Fibroblast of lung (primary cell): ENCODE data around the gene KRTAP4-12. TPM values are rescaled to one million over a fixed set of nuclear protein-coding genes. Genes with fewer than 3 reads are reported as not detected.
"Not testable (repeated sequence)": the region's sequence is repeated elsewhere in the genome, so short reads cannot be mapped to it uniquely, and the experiment has no call there.

Source experiments
- DNase-seq, 2 donors: peaks; one replicate each; pipeline versions ENCODE4 v3.0.0 to v3.0.0-alpha.2; 2010; ENCODE audit warnings: low read depth in 2 of 2
- H2AFZ ChIP-seq: 2 replicates; pipeline ENCODE4 v1.5.1; 2012; ENCODE audit warnings: low read length, control low read depth, inconsistent platforms
- H3K27ac ChIP-seq: 2 replicates; pipeline ENCODE4 v1.5.1; 2011; ENCODE audit warnings: low read length, control low read depth; ENCODE audit not compliant: insufficient read depth
- H3K27me3 ChIP-seq: 2 replicates; pipeline ENCODE4 v1.5.1; 2011; ENCODE audit warnings: mild to moderate bottlenecking, low read length; ENCODE audit not compliant: control insufficient read depth, insufficient read depth
- H3K36me3 ChIP-seq: 2 replicates; pipeline ENCODE4 v1.5.1; 2011; ENCODE audit warnings: low read length; ENCODE audit not compliant: control insufficient read depth, insufficient read depth
- H3K4me1 ChIP-seq: 2 replicates; pipeline ENCODE4 v1.5.1; 2011; ENCODE audit warnings: low read length; ENCODE audit not compliant: control insufficient read depth, insufficient read depth; ENCODE audit errors: extremely low read depth
- H3K4me2 ChIP-seq: 2 replicates; pipeline ENCODE4 v1.5.1; 2011; ENCODE audit warnings: low read length, control low read depth; ENCODE audit not compliant: insufficient read depth; ENCODE audit errors: extremely low read depth
- H3K4me3 ChIP-seq, 4 experiments: fragments of 200-600 bp in 1 of 4; sonication (generic) in 1 of 4; replicated peaks in 1 of 4; 2 replicates each; pipeline ENCODE4 v1.5.1; 2011 to 2016; ENCODE audit warnings: low read length in 4 of 4, low read depth in 3 of 4, mild to moderate bottlenecking in 3 of 4, control low read depth in 2 of 4, inconsistent platforms in 1 of 4, mixed read lengths in 1 of 4; ENCODE audit not compliant: insufficient read depth in 1 of 4; ENCODE audit errors: control extremely low read depth in 1 of 4
- H3K79me2 ChIP-seq: 2 replicates; pipeline ENCODE4 v1.5.1; 2012; ENCODE audit warnings: mild to moderate bottlenecking, low read length, inconsistent platforms; ENCODE audit not compliant: control insufficient read depth, insufficient read depth
- H3K9ac ChIP-seq: 2 replicates; pipeline ENCODE4 v1.5.1; 2011; ENCODE audit warnings: mild to moderate bottlenecking, low read length, control low read depth; ENCODE audit not compliant: insufficient read depth
- H3K9me3 ChIP-seq: 2 replicates; pipeline ENCODE4 v1.5.1; 2012; ENCODE audit warnings: low read depth, low read length; ENCODE audit not compliant: control insufficient read depth, insufficient read depth
- H4K20me1 ChIP-seq: 2 replicates; pipeline ENCODE4 v1.5.1; 2011; ENCODE audit warnings: low read length; ENCODE audit not compliant: control insufficient read depth, insufficient read depth; ENCODE audit errors: extremely low read depth
- CTCF ChIP-seq, 2 donors: IDR thresholded peaks in 1 of 2; conservative IDR thresholded peaks in 1 of 2; 1 replicate in 1 of 2; 2 replicates in 1 of 2; pipeline ENCODE4 v1.5.1; 2011 to 2012; ENCODE audit warnings: low read length in 2 of 2, control low read depth in 1 of 2, inconsistent platforms in 1 of 2, low read depth in 1 of 2, mild to moderate bottlenecking in 1 of 2
- EZH2 ChIP-seq: IDR thresholded peaks from 2 replicates; pipeline ENCODE4 v1.5.1; 2012; ENCODE audit warnings: low read length, control low read depth, mild to moderate bottlenecking; ENCODE audit errors: missing control alignments
- polyA plus RNA-seq, 2 donors: library from polyadenylated mRNA; depleted of rRNA in 1 of 2; stranded (reverse) in 1 of 2; unstranded in 1 of 2; fragments of >200 nt; gene quantifications; 2 replicates each; pipeline ENCODE4 v1.2.1, GENCODE V29; 2011 to 2012; ENCODE audit warnings: missing spikeins in 1 of 2
- total RNA-seq: library from RNA; depleted of rRNA; stranded (reverse); fragments of >200 nt; gene quantifications from 2 replicates; pipeline ENCODE4 v1.2.1, GENCODE V29; 2014

Gene KRTAP4-12
- total and polyA plus RNA-seq, 2 donors (not counting 1 experiment from before 2014, with no cell fraction given) = not detected

GRCh38 chr17:41167561-41167960 is 43.6 kb upstream of the KRTAP4-12 start:
- TF ChIP-seq EZH2 (no peak), CTCF (conservative IDR thresholded peaks at IDR 0.05 in 1 of 2, IDR thresholded peaks at IDR 0.05 in 1 of 2; ENCODE audit: low read depth in 1 of 2, low read length in 2 of 2) (no peak)
- no peaks in the 10 kb centered on the region for H3K9me3 ChIP-seq
- no peak overlapping the region for H3K4me3 ChIP-seq
- no peak for DNase-seq
- no peak overlapping the region for H2AFZ ChIP-seq
- H3K27ac ChIP-seq = no peak overlapping the region
- H3K27me3 ChIP-seq = no peaks in the 10 kb centered on the region
- H3K79me2 ChIP-seq = no peaks in the 10 kb centered on the region
- no peak overlapping the region for H3K9ac ChIP-seq
- no peaks in the 10 kb centered on the region for H3K4me1 ChIP-seq
- H3K4me2 ChIP-seq = no peak overlapping the region
- no peaks in the 10 kb centered on the region for H4K20me1 ChIP-seq
- no peaks in the 10 kb centered on the region for H3K36me3 ChIP-seq

- H3K9ac ChIP-seq = no peak overlapping the region
- TF ChIP-seq CTCF (conservative IDR thresholded peaks at IDR 0.05 in 1 of 2, IDR thresholded peaks at IDR 0.05 in 1 of 2; ENCODE audit: low read depth in 1 of 2, low read length in 2 of 2) = no peak
- TF ChIP-seq EZH2 = no peak
- DNase-seq = peak in 1 of 2 donors; percentile 17
- H3K4me3 ChIP-seq = no peak overlapping the region
- no peaks in the 10 kb centered on the region for H4K20me1 ChIP-seq
- H3K27ac ChIP-seq = no peak overlapping the region
- no peak overlapping the region for H3K4me2 ChIP-seq
- H3K4me1 ChIP-seq = no peaks in the 10 kb centered on the region
- no peaks in the 10 kb centered on the region for H3K27me3 ChIP-seq
- H3K36me3 ChIP-seq = no peaks in the 10 kb centered on the region
- no peak overlapping the region for H2AFZ ChIP-seq
- H3K79me2 ChIP-seq = no peaks in the 10 kb centered on the region
- H3K9me3 ChIP-seq = no peaks in the 10 kb centered on the region
Observed at GRCh38 chr17:41163828-41164227, 39.8 kb upstream of the KRTAP4-12 start.

GRCh38 chr17:41160648-41161047 is 36.7 kb upstream of the KRTAP4-12 start, which contains the start of gene KRTAP4-4:
Gene KRTAP4-4, minus strand, starts transcription at chr17:41160748. Its CDS starts 57 bp downstream, at chr17:41160691.
- TF ChIP-seq CTCF (conservative IDR thresholded peaks at IDR 0.05 in 1 of 2, IDR thresholded peaks at IDR 0.05 in 1 of 2; ENCODE audit: low read depth in 1 of 2, low read length in 2 of 2) (no peak), EZH2 (no peak)
- Histone ChIP-seq H3K27ac (no peak within 1 kb of the TSS), H2AFZ (no peak within 1 kb of the TSS), H3K9ac (no peak within 1 kb of the TSS), H3K4me3 (no peak within 1 kb of the TSS), H3K4me2 (no peak within 1 kb of the TSS), H3K4me1 (no peaks in the 10 kb centered on the region), H3K79me2 (no peaks in the 10 kb centered on the region), H3K9me3 (no peaks in the 10 kb centered on the region), H3K27me3 (no peaks in the 10 kb centered on the region), H4K20me1 (no peaks in the 10 kb centered on the region), H3K36me3 (no peaks in the 10 kb centered on the region)
- DNase-seq = no peak

- not testable (repeated sequence) for H2AFZ ChIP-seq, H3K27ac ChIP-seq, H3K36me3 ChIP-seq, H3K9ac ChIP-seq, H3K27me3 ChIP-seq, H3K4me3 ChIP-seq, H3K79me2 ChIP-seq, H3K4me1 ChIP-seq, DNase-seq, H4K20me1 ChIP-seq, H3K4me2 ChIP-seq, H3K9me3 ChIP-seq
Observed at GRCh38 chr17:41160190-41160589, 36.2 kb upstream of the KRTAP4-12 start.
